Stimulated activated CD8-positive, alpha-beta memory T cell treated with anti-CD3 and anti-CD28 coated beads, Interleukin-12 subunit alpha, Interleukin-12 subunit beta, amount 100 ng/mL, for 1 hour (primary cell): ENCODE data around the gene CLIP1.
"Not testable (repeated sequence)": the region's sequence is repeated elsewhere in the genome, so short reads cannot be mapped to it uniquely, and the experiment has no call there.

ENCODE experiments used
- DNase-seq: peaks from one replicate; pipeline ENCODE4 v3.0.0-alpha.2; 2020; ENCODE audit warnings: low read depth

Gene CLIP1

GRCh38 chr12:122395319-122395718 lies 27.1 kb downstream of the CLIP1 start:
- no peak for DNase-seq

GRCh38 chr12:122394626-122395194 lies 27.8 kb downstream of the CLIP1 start:
- no peak for DNase-seq

DNA sequence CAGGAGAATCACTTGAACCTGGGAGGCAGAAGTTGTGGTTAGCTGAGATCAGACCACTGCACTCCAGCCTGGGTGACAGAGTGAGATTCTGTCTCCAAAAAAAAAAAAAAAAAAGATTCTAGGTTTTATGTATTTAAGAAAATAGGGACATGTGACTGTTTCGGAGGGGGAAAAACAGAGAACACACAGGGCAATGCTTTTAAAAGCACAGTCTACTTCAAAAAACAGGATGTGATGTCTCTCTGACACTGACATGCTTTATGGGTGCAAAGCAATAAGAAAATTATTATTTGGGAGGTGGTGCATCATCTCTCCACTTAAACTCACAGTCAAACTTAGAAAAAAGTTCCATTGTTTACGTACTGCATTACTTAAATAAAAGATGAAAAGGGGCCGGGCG lies 28.7 kb downstream of the CLIP1 start:
- DNase-seq = no peak

DNA sequence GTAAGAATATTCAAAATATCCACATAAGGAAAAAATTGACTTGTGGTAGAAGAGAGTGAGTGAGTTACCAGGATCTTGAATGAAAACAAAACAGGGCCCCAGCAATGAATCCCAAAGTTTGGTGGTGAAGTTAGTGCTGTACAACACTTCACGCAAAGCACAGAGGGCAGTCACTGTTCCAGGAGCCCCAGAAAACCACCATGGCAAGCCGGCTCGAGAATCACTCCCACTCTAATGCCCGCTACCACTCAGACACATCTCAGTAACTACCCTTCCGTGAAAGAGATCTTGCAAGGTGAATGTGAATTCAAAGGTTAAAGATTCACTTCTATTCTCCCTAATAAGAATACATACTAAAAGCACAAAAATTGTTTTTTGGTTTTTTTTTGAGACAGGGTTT lies 30.1 kb downstream of the CLIP1 start:
- DNase-seq = no peak

DNA sequence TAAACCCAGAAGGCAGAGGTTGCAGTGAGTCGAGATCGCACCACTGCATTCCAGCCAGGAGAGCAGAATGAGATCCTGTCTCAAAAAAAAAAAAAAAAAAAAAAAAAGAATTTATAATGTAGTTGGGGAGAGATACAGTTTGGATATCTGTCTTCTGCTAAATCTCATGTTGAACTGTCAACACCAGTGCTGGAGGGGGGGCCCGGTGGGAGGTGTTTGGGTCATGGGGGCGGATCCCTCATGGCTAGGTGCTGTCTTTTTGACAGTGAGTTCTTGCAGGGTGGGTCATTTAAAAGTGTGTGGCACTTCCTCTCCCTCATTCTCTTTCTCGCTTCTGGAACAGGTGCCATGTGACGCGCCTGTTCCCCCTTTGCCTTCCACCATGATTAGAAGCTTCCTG lies 32.8 kb downstream of the CLIP1 start:
- no peak for DNase-seq

- no peak for DNase-seq
Observed at GRCh38 chr12:122387887-122388286, 34.6 kb downstream of the CLIP1 start.

DNA sequence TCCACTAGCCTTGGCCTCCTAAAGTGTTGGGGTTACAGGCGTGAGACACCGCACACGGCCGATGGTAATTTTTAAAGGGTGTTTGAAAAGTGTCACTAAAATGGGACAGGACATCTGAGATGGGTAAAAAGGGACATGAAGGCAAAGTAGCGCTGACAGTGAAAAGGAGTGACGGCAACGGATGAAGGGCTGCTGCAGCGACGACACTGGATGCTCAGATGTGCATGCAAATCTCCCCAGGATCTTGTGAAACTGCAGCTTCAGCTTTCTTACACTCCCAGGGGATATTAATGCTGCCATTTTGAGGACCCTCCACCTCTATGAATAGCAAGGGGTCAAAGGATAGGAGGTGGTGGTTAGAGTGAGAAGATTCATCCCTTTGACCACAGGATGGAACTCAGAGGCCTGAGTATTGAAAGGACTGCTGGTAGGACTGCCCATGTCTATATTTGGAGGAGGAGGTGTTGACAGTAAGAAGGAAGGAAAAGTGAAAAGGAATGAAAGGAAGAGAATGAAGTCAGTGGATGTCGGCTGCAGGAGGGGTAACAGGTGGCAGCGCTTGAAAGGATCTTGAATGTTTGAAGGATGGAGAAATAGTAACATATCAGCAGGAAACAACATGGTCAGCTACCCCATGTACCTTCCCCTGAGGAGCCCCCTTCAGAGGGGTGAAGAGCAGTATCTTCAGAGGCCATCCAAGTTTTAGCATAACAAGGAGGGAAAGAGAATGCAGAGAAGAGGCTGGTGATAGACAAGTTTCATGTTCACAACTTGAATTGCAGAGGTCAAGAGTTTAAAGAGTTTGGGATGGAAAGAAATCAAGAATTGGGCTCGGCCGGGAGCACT lies 37.1 kb downstream of the CLIP1 start:
- DNase-seq = no peak

- no peak for DNase-seq
Observed at GRCh38 chr12:122382919-122383350, 39.5 kb downstream of the CLIP1 start.

- no peak for DNase-seq
Observed at GRCh38 chr12:122381021-122381420, 41.4 kb downstream of the CLIP1 start.

DNA sequence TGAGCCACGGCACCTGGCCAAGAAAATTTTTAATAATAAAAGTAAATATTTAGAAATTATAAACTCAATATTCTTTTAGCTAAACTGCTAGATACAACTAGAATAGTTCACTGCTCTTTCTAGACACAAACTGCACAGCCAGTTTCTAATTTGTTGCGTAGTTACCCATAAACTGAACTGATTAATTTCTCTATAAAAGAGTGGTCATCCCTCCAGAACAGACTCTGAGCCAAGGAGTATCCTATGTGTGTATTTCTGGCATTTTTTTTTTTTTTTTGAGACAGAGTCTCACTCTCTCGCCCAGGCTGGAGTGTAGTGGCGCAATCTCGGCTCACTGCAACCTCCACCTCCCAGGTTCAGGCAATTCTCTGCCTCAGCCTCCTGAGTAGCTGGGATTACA lies 45.7 kb downstream of the CLIP1 start:
- DNase-seq = not testable (repeated sequence)

DNA sequence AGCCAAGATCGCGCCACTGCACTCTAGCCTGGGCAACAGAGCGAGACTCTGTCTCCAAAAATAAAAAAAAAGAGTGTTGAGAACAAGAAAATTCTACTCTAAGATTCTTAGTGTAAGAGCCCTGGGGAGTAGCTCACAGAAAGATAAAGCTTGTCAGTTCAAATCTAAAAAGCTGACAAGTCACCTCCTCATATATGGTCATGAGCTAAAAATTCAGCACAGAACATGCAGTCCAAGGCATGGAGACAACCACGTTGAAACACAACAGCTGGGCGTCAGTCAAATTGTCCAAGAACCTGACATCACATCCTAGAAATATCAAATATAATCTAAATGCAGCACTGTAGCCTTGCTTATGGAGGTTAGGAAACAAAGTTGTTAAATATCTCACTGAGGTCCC lies 47.8 kb downstream of the CLIP1 start:
- DNase-seq = no peak

DNA sequence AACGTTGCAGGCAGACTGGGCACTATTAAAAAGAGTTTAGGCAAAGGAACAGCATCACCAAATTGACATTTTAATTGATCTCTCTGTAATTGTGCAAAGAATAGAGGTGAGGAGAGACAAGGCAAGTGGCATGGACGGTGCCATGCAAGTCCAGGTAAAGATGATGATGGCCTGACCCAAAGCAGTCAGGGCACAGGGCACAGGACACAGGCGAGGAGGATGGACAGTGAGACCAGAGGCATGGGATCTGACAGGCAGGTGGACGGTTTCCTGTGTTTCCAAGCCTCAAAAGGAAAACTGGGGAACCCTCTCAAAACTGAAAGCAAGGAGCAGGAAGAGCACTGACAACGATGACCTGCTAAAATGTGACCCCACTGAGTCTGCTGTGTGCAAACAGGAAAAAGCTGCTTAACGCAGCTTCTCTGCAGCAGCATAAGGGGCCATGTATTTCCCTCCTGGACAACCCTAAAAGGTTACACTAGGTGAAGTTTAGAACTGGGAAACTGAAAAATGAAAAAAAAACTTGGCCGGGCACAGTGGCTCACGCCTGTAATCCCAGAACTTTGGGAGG lies 50.9 kb downstream of the CLIP1 start:
- DNase-seq = no peak

DNA sequence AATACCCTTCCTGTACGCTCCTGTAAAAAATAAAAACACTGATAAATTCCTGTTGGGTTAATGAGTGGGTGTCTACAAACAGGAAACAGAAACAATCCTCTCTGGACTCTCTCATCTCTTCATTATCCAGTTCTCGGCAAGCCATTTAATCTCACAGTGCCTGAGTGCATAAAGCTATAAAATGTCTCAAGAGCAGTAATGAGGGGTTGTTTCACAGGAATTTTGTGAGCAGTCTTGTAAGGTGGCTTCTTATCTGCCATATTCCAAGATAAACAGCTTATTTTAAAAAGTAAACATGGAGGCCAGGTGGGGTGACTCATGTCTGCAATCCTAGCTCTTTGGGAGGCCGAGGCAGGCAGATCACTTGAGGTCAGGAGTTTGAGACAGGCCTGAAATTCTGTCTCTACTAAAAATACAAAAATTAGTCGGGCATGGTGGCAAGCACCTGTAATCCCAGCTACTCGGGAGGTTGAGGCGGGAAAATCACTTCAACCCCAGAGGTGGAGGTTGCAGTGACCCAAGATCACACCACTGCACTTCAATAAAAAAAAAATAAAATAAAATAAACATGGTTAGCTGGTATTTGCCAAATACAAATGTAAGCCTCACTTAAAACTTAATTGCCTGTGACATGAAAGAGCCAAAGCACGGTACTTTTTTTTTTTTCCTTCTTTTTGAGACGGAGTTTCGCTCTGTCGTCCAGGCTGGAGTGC lies 54.0 kb downstream of the CLIP1 start:
- no peak for DNase-seq

DNA sequence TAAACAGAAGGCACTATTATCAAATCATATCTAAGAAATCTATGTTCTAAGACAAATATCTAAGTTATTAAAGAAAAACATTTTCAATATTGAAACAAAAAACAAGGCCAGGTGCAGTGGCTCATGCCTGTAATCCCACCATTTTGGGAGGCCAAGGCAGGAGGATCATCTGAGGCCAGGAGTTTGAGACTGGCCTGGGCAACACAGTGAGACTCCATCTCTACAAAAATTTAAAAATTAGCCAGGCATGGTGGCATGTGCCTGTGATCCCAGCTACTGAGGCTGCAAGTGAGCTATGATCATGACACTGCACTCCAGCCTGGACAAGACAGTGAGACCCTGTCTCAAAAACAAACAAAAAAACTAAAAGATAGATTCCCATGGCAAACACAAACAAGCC lies 54.8 kb downstream of the CLIP1 start:
- DNase-seq = not testable (repeated sequence)

GRCh38 chr12:122366685-122367475 lies 55.6 kb downstream of the CLIP1 start:
- DNase-seq = no peak

DNA sequence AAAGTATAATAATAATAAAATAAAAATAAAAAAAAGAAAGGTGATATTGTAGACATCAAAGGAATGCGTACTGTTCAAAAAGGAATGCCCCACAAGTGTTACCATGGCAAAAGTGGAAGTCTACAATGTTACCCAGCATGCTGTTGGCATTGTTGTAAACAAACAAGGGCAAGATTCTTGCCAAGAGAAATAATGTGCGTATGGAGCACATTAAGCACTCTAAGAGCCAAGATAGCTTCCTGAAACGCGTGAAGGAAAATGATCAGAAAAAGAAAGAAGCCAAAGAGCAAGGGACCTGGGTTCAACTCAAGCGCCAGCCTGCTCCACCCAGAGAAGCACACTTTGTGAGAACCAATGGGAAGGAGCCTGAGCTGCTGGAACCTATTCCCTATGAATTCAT lies 57.2 kb downstream of the CLIP1 start:
- not testable (repeated sequence) for DNase-seq

GRCh38 chr12:122363782-122364181 lies 58.7 kb downstream of the CLIP1 start:
- no peak for DNase-seq

- no peak for DNase-seq
Observed at GRCh38 chr12:122362755-122363154, 59.7 kb downstream of the CLIP1 start.

DNA sequence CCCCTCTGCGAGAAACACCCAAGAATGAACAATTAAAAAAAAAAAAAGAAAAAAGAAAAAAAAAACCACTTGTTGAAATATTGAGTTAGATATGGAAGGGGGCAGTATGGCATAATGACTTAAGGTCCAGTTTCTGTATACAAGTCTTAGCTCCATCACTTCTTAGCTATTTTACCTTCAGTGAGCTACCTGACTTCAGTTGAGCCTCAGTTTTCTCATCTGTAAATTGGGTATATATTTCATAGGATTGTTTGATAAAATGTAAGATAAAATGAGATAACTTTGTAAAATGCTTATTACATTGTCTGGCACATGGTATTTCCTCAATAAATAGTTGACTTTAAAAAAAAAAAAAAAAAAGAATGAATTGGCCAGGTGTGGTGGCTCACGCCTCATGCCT lies 64.1 kb downstream of the CLIP1 start:
- not testable (repeated sequence) for DNase-seq

- not testable (repeated sequence) for DNase-seq
Observed at GRCh38 chr12:122357536-122357935, 64.9 kb downstream of the CLIP1 start.

DNA sequence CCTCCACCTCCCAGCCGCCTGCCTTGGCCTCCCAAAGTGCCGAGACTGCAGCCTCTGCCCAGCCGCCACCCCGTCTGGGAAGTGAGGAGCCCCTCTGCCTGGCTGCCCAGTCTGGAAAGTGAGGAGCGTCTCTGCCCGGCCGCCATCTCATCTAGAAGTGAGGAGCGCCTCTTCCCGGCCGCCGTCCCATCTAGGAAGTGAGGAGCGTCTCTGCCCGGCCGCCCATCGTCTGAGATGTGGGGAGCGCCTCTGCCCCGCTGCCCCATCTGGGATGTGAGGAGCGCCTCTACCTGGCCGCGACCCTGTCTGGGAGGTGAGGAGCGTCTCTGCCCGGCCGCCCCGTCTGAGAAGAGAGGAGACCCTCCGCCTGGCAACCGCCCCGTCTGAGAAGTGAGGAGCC lies 65.5 kb downstream of the CLIP1 start:
- DNase-seq = not testable (repeated sequence)

DNA sequence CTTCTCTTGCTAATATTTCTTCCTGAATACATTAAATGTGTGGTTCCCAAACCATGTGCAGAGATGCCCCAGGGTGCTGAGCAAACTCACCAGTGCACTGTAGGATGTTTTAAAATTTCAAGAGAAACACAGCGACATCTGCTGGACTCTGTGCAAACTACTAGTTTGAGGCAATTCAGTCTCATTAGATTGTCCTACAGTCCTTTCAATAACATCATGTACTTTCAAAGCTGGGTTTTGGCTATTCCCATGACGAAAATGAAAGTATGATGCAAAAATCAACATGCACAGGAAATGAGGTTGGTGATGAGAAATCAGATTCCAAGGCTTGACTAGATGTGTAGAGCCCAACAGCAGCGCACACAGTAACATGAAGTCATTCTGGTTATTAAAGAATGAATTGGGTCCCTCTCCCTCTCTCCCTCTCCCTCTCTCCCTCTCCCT lies 66.3 kb downstream of the CLIP1 start:
- peak; percentile 42 for DNase-seq
